NT2/D1 (cell line): ENCODE measurements around the gene CCDC102B.
"Not testable (repeated sequence)": the region's sequence is repeated elsewhere in the genome, so short reads cannot be mapped to it uniquely, and the experiment has no call there.

ENCODE experiments used
- SUZ12 ChIP-seq: IDR thresholded peaks from 2 replicates; pipeline ENCODE4 v1.6.1; 2011; ENCODE audit not compliant: insufficient read length, insufficient read depth; ENCODE audit errors: extremely low read depth
- YY1 ChIP-seq: IDR thresholded peaks from 2 replicates; pipeline ENCODE4 v1.6.1; 2011; ENCODE audit not compliant: insufficient read length, insufficient read depth
- ZNF274 ChIP-seq: IDR thresholded peaks from 2 replicates; pipeline ENCODE4 v1.6.1; 2011; ENCODE audit warnings: mild to moderate bottlenecking, low read depth, low read length

GRCh38 chr18:68790290-68790689, 7.6 kb upstream of the CCDC102B start:
- not testable (repeated sequence) for TF ChIP-seq ZNF274, YY1, SUZ12
